Vagina (tissue), 2 donors: ENCODE results near the gene ATXN1. TPM values are rescaled to one million over a fixed set of nuclear protein-coding genes. Genes with fewer than 3 reads are reported as not detected.
"Not testable (repeated sequence)": the region's sequence is repeated elsewhere in the genome, so short reads cannot be mapped to it uniquely, and the experiment has no call there.

ENCODE experiments used
- DNase-seq, 2 donors: peaks; one replicate each; pipeline ENCODE4 v3.0.0-alpha.2; 2017; ENCODE audit errors: extremely low spot score in 2 of 2
- H3K27ac ChIP-seq: fragments of 200-600 bp; sonication (generic); one replicate; pipeline ENCODE4 v1.5.1; 2019
- H3K27me3 ChIP-seq: fragments of 200-600 bp; sonication (generic); one replicate; pipeline ENCODE4 v1.5.1; 2019
- H3K36me3 ChIP-seq, 2 donors: fragments of 200-600 bp; sonication (generic); one replicate each; pipeline ENCODE4 v1.5.1; 2017 to 2019
- H3K4me1 ChIP-seq: fragments of 200-600 bp; sonication (generic); one replicate; pipeline ENCODE4 v1.5.1; 2019
- H3K4me3 ChIP-seq, 2 donors: fragments of 200-600 bp; sonication (generic); 1 replicate in 1 of 2; 2 replicates in 1 of 2; pipeline ENCODE4 v1.5.1; 2016 to 2019
- H3K9me3 ChIP-seq: fragments of 200-600 bp; sonication (generic); one replicate; pipeline ENCODE4 v1.5.1; 2019
- CTCF ChIP-seq, 3 experiments: fragments of 450-650 bp in 2 of 3; fragments of 200-600 bp in 1 of 3; sonication (generic) in 1 of 3; IDR thresholded peaks; one replicate each; pipeline ENCODE4 v1.5.1; 2017 to 2019; ENCODE audit warnings: antibody characterized with exemption in 3 of 3, mild to moderate bottlenecking in 2 of 3, moderate library complexity in 2 of 3
- POLR2A ChIP-seq, 2 donors: fragments of 450-650 bp; IDR thresholded peaks; one replicate each; pipeline ENCODE4 v1.6.1; 2017; ENCODE audit warnings: antibody characterized with exemption in 2 of 2, mild to moderate bottlenecking in 2 of 2, moderate library complexity in 2 of 2
- POLR2AphosphoS5 ChIP-seq, 2 donors: sonication (generic); formaldehyde crosslinking; IDR thresholded peaks; one replicate each; pipeline ENCODE4 v1.9.0; 2017; ENCODE audit warnings: antibody characterized with exemption in 2 of 2, mild to moderate bottlenecking in 2 of 2, low read depth in 1 of 2; ENCODE audit not compliant: insufficient read depth in 1 of 2
- intact Hi-C: fragments of 100-400 bp; cut with DNase I; formaldehyde crosslinking; loops from one replicate; pipeline ENCODE4 v1.15.1; 2023
- total RNA-seq: library from RNA; depleted of rRNA; stranded (reverse); fragments of >200 nt; gene quantifications from one replicate; pipeline ENCODE4 v1.2.3, GENCODE V29; 2016

Gene ATXN1
- total RNA-seq, 1 donor from 2014 or later, result 43.2 TPM

- no peak for DNase-seq
- Histone ChIP-seq H3K27me3 (no peaks in the 10 kb centered on the region), H3K4me1 (peaks cover 19% of the 10 kb centered on the region), H3K27ac (no peak overlapping the region), H3K4me3 (no peak overlapping the region), H3K9me3 (no peaks in the 10 kb centered on the region), H3K36me3 (no peaks in the 10 kb centered on the region)
- TF ChIP-seq CTCF (IDR thresholded peaks at IDR 0.05) (no peak), POLR2A (IDR thresholded peaks at IDR 0.05) (no peak), POLR2AphosphoS5 (IDR thresholded peaks at IDR 0.05; ENCODE audit: insufficient read depth in 1 of 2, low read depth in 1 of 2) (no peak)
- intact Hi-C loops, result no loop called here
Observed at GRCh38 chr6:16388488-16388887, 372.8 kb downstream of the ATXN1 start.

DNA sequence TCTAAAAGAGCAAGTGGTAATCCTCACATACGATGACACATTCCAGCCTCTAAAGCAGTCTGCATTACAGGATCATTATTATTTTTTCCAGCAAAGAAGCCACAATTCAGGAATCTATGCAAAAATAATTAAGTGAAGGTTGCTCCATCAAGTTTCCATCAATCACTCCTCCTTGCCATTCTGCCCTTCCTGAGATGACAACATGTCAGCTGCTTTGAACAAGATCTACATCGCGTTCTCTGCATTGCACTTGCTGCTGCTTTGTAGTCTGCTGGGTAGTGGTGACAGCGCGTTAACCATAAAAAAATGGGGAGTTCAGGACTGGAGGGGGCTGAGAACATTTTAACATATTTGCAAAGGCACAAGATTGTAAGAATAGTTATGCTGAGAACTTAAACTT lies 375.2 kb downstream of the ATXN1 start:
- no peak for DNase-seq
- H3K9me3 ChIP-seq, result no peaks in the 10 kb centered on the region
- H3K27ac ChIP-seq, result no peak overlapping the region
- no peaks in the 10 kb centered on the region for H3K36me3 ChIP-seq
- peaks cover under 1% of the 10 kb centered on the region for H3K4me1 ChIP-seq
- no peaks in the 10 kb centered on the region for H3K27me3 ChIP-seq
- H3K4me3 ChIP-seq, result no peak overlapping the region
- intact Hi-C loops, result no loop called here
- TF ChIP-seq POLR2A (IDR thresholded peaks at IDR 0.05) (no peak), POLR2AphosphoS5 (IDR thresholded peaks at IDR 0.05; ENCODE audit: insufficient read depth in 1 of 2, low read depth in 1 of 2) (no peak), CTCF (IDR thresholded peaks at IDR 0.05) (no peak)

GRCh38 chr6:16383607-16384206 lies 377.6 kb downstream of the ATXN1 start:
- Histone ChIP-seq H3K9me3 (no peaks in the 10 kb centered on the region), H3K4me1 (no peaks in the 10 kb centered on the region), H3K36me3 (no peaks in the 10 kb centered on the region), H3K27me3 (no peaks in the 10 kb centered on the region), H3K4me3 (no peak overlapping the region), H3K27ac (no peak overlapping the region)
- DNase-seq, result no peak
- intact Hi-C loops, result no loop called here
- TF ChIP-seq POLR2AphosphoS5 (IDR thresholded peaks at IDR 0.05; ENCODE audit: insufficient read depth in 1 of 2, low read depth in 1 of 2) (no peak), POLR2A (IDR thresholded peaks at IDR 0.05) (no peak), CTCF (IDR thresholded peaks at IDR 0.05) (no peak)

DNA sequence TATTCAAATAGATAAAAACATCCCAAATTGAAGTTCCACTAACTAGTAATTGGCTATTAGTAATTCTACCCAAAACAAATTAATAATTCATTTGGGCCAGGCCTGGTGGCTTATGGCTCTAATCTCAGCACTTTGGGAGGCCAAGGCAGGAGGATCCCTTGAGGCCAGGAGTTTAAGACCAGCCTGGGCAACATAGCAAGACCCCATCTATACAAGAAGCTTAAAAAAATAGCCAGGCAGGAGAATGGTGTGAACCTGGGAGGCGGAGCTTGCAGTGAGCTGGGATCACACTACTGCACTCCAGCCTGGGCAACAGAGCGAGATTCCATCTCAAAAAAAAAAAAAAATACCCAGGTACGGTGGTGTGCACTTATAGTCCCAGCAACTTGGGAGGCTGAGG lies 379.3 kb downstream of the ATXN1 start:
- H3K36me3 ChIP-seq, H3K4me3 ChIP-seq, H3K27me3 ChIP-seq, DNase-seq, H3K4me1 ChIP-seq, H3K9me3 ChIP-seq, intact Hi-C loops, H3K27ac ChIP-seq: not testable (repeated sequence)

- intact Hi-C loops, result no loop called here
- no peaks in the 10 kb centered on the region for H3K36me3 ChIP-seq
- DNase-seq, result no peak
- no peak overlapping the region for H3K4me3 ChIP-seq
- TF ChIP-seq POLR2AphosphoS5 (IDR thresholded peaks at IDR 0.05; ENCODE audit: insufficient read depth in 1 of 2, low read depth in 1 of 2), result no peak
- TF ChIP-seq POLR2A (IDR thresholded peaks at IDR 0.05), result no peak
- TF ChIP-seq CTCF (IDR thresholded peaks at IDR 0.05), result no peak
- H3K27me3 ChIP-seq, result no peaks in the 10 kb centered on the region
- H3K9me3 ChIP-seq, result no peaks in the 10 kb centered on the region
- H3K27ac ChIP-seq, result no peak overlapping the region
- no peaks in the 10 kb centered on the region for H3K4me1 ChIP-seq
Observed at GRCh38 chr6:16380220-16380809, 380.9 kb downstream of the ATXN1 start.

DNA sequence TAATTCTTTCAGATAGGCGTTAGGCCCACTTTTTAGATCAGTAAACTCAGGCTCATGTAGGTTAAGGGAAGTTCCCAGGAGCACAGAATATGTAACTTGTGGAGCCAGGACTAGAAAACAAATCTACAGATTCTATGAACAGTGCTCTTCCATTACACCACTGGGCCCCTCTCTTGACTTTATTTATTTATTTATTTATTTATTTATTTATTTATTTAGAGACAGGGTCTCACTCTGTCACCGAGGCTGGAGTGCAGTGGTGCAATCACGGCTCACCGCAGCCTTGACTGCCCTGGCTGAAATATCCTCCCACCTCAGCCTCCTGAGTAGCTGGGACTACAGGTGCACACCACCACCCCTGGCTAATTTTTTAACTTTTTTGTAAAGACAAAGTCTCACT lies 382.9 kb downstream of the ATXN1 start:
- H3K36me3 ChIP-seq, H3K27ac ChIP-seq, DNase-seq, H3K9me3 ChIP-seq, H3K27me3 ChIP-seq, intact Hi-C loops, H3K4me1 ChIP-seq, H3K4me3 ChIP-seq: not testable (repeated sequence)
